ENCODE results near the gene POP4.

The POP4 gene

DNA sequence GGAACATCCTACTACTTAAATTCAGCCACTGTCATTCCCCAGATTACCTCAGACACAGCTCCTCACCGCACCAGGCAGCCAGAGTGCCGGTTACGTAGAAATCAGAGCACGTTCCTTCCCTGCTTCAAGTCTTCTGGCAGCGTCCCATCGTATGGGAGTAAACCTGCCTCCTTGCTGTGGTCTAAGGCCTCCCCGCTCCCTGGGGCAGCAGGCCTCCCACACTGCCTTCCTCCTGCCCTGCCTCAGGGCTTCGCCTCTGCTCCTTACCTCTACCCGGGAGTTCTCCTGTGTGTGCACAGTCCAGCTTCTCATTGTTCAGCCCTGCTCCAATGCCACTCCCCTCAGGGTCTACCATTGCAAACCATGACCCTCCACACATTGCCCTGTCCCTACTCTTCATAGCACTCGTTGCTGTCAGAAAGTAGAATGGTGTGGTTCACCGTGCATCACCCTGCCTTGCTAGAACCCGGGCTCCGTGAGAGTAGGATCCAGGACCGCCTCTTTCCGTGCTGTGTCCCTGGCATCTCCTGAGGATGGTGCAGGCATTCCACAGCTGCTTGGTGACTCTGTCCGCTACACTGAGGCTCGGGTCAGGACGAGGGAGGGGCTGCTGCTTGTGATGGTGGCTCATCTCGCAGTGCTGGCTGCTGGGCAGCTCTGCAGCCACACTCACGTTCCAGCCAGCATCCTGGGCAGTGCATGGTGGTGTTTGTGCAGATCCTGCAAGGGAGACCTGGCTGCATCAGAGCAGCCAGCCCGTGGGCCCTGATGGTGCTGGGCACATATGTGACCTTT is 6.9 kb downstream of the POP4 start:
- TF ChIP-seq GATA3 (IDR thresholded peaks at IDR 0.05; ENCODE audit: low read depth, low read length) (no peak), GATA2 (IDR thresholded peaks at IDR 0.05; ENCODE audit: low read depth, low read length) (no peak)

DNA sequence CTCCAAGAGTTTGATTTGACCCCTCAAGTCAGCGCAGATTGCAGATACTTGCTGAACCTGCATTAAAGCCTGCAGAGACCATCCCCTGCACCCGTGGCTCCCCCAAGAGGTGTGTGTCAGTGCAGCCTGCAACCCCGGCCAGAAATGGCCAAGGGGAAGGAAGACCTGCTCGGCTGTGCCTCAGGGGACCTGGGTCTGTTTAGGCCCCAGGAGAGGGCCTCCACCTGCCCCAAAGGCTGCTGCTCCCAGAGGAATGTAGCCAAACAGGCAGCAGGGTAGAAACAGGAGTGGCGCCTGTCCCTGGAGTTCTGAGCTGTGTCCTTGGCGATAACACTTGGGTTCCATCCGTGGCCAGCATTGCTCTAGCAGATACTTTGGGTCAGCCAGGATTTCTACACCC is 8.0 kb downstream of the POP4 start:
- no peak for TF ChIP-seq GATA2 (IDR thresholded peaks at IDR 0.05; ENCODE audit: low read depth, low read length)
- TF ChIP-seq GATA3 (IDR thresholded peaks at IDR 0.05; ENCODE audit: low read depth, low read length) = no peak

DNA sequence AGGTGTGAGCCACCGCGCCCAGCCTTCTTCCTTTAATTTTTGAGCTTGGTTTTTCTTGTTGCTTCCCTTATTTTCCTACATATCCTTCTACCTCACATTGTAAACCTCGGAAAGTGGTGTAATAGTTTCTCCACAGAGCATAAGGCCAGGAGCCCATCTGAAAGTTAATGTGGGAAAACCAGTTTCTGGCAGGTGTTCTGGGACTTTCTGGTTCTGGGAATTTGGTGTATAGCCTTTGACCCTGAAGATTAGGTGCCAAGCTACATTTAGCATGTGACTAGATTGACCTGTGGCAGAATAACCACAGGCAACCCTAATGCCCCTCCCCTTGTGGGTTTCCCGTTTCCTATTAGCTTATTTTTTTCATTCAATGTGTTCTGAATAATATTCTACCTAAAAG is 8.7 kb downstream of the POP4 start:
- no peak for TF ChIP-seq GATA3 (IDR thresholded peaks at IDR 0.05; ENCODE audit: low read depth, low read length)

DNA sequence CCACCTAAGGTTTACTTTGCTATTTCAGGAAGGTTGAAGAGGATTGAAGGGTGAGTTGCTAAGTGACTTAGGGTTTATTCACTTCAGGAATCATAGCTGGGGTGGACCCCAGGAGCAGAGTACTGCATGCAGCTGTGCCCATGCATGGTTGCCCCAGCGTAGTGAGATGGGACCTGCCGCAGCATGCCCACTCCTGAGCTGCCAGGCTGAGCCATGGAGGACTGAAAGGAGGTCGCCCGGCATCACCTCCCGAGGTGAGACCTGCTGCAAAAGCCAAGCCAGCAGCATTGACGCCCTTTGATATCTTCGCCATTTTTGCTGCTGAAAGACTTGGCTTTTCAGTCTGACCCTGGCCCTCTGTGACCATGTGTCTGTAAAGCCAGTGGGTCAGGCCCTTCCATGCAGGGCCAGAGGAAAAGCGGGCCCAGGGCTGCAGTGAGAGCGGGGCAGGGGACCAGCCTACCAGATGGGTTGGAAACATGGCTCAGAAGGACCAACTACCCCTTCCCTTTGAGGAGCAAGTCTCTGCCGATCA is 9.9 kb downstream of the POP4 start:
- TF ChIP-seq GATA2 (IDR thresholded peaks at IDR 0.05; ENCODE audit: low read depth, low read length) (no peak), GATA3 (IDR thresholded peaks at IDR 0.05; ENCODE audit: low read depth, low read length) (no peak)

DNA sequence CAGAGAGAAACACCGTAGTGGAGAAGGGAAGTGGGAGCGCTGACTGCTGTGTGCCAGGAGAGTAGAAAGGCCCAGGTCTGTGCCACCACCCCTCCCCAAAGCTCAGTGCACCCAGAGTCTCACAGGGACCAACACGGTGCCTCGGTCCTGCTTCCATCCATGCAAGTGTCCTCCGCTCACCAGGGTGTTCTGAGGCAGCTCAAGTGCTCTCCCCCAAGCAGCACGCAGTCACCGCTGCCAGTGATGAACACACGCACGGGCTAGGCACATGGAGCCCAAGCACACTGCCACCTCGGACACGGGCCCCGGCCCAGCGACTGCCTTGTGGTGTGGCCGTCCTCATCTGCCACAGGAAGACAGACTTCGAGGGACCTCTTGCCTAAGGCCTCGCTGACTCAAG is 10.5 kb downstream of the POP4 start:
- no peak for TF ChIP-seq GATA2 (IDR thresholded peaks at IDR 0.05; ENCODE audit: low read depth, low read length)
- no peak for TF ChIP-seq GATA3 (IDR thresholded peaks at IDR 0.05; ENCODE audit: low read depth, low read length)

DNA sequence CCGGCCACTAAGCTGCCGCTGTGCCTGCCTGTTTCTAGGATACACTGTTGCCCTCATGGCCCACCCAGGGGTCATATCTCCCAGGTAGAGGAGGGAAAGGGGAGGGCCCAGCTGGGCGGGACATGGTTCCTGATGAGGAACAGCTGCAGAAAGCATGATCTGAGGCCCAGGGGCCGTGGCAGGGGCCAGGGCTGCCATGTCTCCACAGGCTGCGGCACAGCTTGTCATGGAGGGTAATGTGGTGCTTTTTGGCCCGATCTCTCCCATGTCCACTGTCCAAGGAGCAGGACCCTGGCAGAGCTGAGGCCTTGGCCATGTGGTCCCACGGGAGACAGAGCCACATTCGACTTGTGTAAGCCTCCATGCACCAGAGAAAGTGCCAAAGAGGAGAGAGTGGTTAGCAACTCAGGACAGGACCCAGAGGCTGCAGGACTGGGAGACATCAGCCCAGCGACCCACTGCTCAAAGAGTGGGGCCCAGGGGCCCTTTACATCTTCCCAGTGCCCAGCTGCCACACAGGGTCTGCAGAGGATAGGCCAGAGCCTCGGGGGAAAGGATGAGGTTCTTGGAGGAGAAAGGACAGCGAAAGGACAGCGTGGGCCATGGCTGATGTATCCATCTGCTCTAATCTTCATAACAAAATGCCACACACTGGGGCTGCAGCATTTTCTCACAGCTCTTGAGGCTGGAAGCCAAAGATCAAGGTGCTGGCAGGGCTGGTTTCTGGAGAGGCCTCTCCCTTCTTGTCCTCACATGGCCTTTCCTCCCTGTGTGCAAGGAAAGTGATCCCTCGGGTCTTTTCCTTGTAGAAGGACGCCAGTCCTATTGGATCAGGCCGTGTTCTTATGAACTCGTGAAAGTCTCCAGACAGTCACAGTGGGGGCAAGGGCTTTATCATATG is 11.5 kb downstream of the POP4 start:
- no peak for TF ChIP-seq GATA3 (IDR thresholded peaks at IDR 0.05; ENCODE audit: low read depth, low read length)
- no peak for TF ChIP-seq GATA2 (IDR thresholded peaks at IDR 0.05; ENCODE audit: low read depth, low read length)

DNA sequence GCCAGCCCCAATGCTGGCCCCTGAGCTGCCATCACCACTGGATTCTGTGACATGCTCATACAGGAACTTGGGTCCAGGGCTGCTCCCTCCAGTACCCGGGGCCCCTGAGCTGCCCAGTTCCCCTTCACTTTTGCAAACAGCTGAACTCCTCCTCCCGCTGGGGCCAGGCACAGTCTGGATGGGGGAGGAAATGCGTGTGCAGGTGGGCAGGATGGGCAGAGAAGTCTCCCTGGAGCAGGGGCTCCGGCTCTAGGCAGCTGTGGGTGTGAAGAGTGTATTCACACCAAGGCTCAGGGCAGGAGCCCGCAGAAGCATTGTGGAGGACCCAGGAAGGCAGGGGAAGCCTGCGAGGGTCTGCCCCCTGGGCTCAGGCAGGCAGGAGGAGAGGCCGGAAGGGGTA is 12.4 kb downstream of the POP4 start:
- TF ChIP-seq GATA3 (IDR thresholded peaks at IDR 0.05; ENCODE audit: low read depth, low read length) (no peak), GATA2 (IDR thresholded peaks at IDR 0.05; ENCODE audit: low read depth, low read length) (no peak)

DNA sequence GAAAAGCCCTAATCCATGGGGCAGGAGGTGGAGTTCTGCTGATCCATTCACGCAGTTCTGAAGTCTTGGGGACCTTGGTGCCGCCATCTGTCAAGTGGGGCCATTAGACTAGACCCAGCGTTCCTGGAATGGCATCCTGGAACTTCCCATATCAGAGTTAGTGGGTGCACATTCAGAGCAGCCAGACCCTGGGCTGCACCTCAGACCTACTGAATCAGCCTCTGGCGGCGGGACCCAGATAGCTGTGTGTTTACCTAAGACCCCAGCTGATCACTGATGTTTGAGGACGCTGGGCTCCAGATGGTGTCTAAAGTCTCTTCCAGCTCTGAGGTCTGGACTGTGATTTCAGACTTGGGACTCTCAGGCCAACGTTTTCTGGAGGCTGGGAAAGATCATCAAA is 12.8 kb downstream of the POP4 start:
- no peak for TF ChIP-seq GATA3 (IDR thresholded peaks at IDR 0.05; ENCODE audit: low read depth, low read length)
- no peak for TF ChIP-seq GATA2 (IDR thresholded peaks at IDR 0.05; ENCODE audit: low read depth, low read length)

DNA sequence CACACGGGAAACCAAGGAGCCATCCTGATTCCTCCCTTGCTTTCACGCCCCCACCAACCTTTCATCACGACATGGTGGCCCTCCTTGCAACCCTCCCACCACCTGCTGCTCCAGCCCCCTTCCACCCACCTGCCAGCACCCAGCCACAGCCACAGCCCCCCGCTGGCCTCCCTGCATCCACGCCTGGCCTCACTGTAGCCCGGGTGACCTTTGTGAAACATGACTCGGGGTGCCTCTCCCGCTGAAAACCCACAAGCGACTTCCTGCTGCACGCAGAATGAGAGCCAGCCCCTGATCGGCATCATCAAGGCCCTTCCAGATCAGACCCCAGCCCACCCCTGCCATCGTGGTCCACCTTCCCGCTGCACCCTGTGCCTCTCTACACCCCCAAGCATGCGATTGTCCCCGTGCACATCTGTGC is 14.9 kb downstream of the POP4 start:
- TF ChIP-seq GATA2 (IDR thresholded peaks at IDR 0.05; ENCODE audit: low read depth, low read length) (no peak), GATA3 (IDR thresholded peaks at IDR 0.05; ENCODE audit: low read depth, low read length) (no peak)

DNA sequence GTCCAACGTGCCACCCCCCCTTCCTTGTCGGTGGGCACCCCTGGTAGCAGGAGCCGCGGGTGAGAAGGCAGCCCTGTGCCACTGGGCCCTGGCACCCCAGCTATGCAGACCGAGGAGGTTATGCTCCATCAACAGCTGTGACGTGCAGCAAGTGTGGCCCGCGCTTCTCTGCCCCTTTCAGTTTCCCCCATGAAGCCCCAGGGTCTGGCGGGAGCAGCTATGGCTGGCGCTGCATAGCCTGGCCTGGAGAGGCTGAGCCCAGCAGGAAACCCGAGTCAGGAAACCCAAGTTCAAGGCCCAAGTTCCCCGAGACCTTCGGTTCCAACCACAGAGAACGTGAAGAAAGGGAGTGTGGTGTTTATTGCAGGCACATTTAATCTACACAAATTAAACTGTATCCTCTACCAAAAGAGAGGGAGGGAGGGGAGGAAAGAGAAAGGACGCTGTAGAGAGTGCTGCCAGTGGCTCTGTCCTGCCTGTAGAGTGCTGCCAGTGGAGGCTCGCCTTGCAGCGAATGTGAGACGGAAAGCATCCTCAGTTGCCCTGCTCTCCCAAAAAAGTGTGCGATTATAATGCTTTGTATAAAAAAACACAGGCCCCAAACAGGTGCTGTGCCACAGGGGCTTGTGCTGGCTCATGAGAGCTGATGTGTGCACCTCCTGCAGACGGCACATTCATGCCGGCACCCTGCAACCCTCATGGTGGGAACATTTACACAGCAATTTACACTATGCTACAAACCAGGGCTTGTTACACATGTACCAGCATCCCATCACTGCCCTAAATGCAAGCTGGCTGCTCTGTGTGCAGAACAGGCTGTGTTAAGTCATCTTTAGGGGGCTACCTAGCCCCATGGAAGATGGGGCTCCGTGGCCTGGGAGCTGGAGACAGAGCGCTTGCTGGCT is 16.3 kb downstream of the POP4 start:
- no peak for TF ChIP-seq GATA3 (IDR thresholded peaks at IDR 0.05; ENCODE audit: low read depth, low read length)
- TF ChIP-seq GATA2 (IDR thresholded peaks at IDR 0.05; ENCODE audit: low read depth, low read length) = no peak

DNA sequence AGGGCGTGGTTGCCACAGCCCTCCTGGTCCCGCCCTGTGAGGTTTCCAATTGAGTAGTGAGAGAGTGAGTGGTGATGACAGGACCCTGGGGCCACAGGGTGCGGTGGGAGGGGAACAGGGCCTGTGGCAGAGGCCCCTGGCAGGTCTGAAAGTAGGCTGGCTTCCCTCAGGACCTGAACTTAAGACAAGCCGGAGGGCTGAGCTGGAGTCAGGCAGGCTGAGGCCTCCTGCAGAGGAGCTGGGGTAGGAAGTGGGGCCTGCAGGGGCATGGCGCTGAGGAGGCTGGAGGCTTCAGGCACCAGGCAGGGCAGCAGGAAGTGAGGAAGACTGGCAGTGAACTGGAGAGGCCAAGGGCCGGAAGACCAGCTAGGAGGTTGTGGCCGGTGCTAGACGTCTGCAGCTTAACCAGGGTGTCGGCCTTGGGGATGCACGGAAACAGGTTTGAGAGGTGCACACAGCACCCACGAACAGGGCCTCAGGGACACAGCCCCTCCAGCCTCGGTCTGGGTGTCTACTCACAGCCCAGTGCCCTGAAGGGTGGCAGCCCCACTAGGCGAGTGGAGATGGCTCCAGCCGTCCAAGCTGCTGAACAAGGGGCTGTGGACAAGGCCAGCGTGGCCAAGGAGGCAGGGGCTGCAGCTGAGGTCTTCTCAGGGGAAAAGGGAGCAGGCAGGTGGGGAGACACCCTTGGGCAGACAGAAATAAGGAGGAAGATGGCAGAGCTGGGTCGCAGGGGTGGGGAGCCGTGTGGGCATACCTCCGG is 17.8 kb downstream of the POP4 start:
- no peak for TF ChIP-seq GATA2 (IDR thresholded peaks at IDR 0.05; ENCODE audit: low read depth, low read length)
- TF ChIP-seq GATA3 (IDR thresholded peaks at IDR 0.05; ENCODE audit: low read depth, low read length) = no peak

DNA sequence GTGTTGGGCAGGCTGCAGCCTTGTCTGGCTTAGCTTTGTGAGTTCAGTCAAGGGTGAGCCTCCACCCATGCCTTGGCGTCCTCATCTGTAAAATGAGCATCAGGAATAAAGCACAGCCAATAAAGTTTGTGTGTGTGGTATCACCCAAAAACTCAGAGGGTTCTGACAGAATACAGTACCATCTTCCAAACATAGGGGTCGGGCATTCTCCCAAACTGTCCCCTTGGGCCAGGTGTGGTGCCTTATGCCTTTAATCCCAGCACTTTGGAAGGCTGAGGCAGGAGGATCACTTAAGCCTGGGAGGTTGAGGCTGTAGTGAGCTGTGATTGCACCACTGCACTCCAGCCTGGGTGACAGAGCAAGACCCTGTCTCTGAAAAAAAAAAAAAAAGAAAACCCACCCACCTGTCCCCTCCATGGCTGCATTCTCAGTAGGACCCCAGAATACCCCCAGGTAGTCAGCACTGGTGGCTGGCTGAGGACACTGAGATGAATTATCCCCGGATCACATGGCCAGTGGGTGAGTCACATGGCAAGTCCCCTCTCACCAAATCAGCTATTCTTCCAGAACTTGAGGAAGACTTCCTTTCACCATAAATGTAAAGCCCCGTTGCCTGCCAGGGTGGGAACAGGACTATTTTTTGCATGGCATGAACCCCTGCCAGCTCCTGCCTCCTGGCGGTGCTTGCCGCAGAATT is 18.6 kb downstream of the POP4 start:
- TF ChIP-seq GATA2 (IDR thresholded peaks at IDR 0.05; ENCODE audit: low read depth, low read length) = no peak
- no peak for TF ChIP-seq GATA3 (IDR thresholded peaks at IDR 0.05; ENCODE audit: low read depth, low read length)
